Activated CD4-positive, alpha-beta T cell treated with anti-CD3 and anti-CD28 coated beads, Interleukin-2, amount 10 ng/mL, durations not matched to agents 7 days and 5 days (primary cell): ENCODE results near the gene PARD3. TPM values are rescaled to one million over a fixed set of nuclear protein-coding genes. Genes with fewer than 3 reads are reported as not detected.

Experiments
- CTCF ChIA-PET: fragments of 350-600 bp; sonication (Branson Sonifier 250); formaldehyde crosslinking; loops from one replicate; lab custom pipeline; 2021; ENCODE audit warnings: antibody characterized with exemption; lab: Charles Lee
- POLR2A ChIA-PET: fragments of 350-600 bp; sonication (Branson Sonifier 250); formaldehyde crosslinking; loops from one replicate; lab custom pipeline; 2021; ENCODE audit warnings: antibody characterized with exemption; lab: Charles Lee
- DNase-seq: peaks from one replicate; pipeline ENCODE4 v3.0.0-alpha.2; 2020
- H3K27ac Mint-ChIP-seq: one replicate; pipeline ENCODE4 v1.8.0; 2021; ENCODE audit warnings: mild to moderate bottlenecking, moderate library complexity, mixed read lengths
- H3K27me3 Mint-ChIP-seq: one replicate; pipeline ENCODE4 v1.8.0; 2021; ENCODE audit warnings: mixed read lengths
- H3K36me3 Mint-ChIP-seq: one replicate; pipeline ENCODE4 v1.8.0; 2021; ENCODE audit warnings: low read depth, mixed read lengths
- H3K4me1 Mint-ChIP-seq: one replicate; pipeline ENCODE4 v1.8.0; 2021; ENCODE audit warnings: mixed read lengths
- H3K4me3 Mint-ChIP-seq: one replicate; pipeline ENCODE4 v1.8.0; 2021; ENCODE audit warnings: mild to moderate bottlenecking, moderate library complexity, mixed read lengths
- H3K9me3 Mint-ChIP-seq: one replicate; pipeline ENCODE4 v1.8.0; 2021; ENCODE audit warnings: mixed read lengths
- total RNA-seq, 2 experiments: library from RNA; stranded (reverse); gene quantifications; one replicate each; pipeline ENCODE4 v1.2.3, GENCODE V29; 2021

PARD3 gene
- total RNA-seq, 2 experiments from 2014 or later = 1.0 to 1.2 TPM

DNA sequence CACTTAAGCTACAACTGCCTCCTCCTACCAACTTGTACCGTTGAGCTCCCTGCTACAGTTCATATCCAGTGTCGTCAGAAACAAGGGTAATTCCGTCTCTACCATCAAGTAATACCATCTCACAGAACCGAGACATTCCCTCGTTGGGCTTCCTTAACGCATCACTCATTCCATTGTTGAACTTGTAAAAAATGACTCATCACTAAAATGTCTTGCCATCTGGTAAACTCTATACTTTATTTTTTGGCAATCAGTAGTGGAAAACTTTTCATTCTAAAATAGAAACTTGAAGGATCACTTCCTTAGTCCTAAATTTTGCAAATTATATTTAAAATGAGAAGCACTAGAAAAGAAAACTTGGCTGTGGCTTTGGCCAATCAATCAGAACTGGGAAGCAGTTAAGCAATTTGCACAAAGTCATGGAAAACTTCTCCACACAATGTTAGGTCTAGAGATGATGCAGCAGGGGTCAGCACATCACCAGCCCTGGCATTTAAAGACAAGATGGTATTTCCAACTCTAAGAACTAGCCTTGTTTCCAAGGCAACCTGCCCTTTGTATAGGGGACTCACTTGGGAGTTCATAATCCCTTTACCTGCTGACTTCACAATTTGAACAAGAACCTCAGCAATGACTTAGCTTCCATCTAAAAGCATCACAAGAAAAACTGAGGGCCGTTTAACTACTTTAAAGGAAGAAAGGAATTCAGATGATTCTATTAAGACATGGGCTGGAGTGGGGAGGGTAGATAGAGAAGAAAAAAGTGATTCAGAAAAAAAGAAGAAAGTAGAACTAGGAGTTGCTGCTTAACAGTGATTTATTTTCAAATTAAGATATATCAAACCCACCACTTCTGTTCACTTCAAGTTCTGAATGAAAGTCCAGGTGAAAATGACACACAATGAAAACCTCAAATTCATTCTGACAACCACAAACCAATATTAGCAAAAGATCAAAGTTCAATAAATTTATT is 288.1 kb downstream of the PARD3 start:
- Mint-ChIP-seq H3K27ac (no peak overlapping the region), H3K9me3 (no peaks in the 10 kb centered on the region), H3K27me3 (peaks cover 9% of the 10 kb centered on the region), H3K36me3 (no peaks in the 10 kb centered on the region), H3K4me3 (no peak overlapping the region), H3K4me1 (peaks cover 2% of the 10 kb centered on the region)
- no peak for DNase-seq
- ChIA-PET POLR2A (no interaction called here), CTCF (no interaction called here)

DNA sequence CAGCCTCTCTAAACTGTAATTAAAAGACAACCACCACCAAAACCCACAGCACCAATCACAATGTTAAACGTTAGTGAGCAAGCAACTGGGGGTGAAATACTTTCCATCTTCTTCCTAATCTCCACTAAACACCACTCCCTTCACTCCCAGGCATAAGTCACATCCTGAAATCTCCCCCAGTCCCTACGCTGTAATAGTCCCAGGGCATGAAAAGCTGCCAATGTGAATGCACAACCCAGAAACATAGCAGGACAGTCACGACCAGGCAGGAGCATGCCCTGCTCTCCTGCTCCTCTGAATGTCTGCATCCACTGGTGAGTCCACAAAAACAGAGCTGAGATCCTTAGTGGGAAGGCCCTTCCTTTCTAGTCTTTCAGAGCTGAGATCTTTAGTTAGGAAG is 288.9 kb downstream of the PARD3 start:
- H3K4me3 Mint-ChIP-seq = no peak overlapping the region
- no peak for DNase-seq
- no peaks in the 10 kb centered on the region for H3K36me3 Mint-ChIP-seq
- no peaks in the 10 kb centered on the region for H3K9me3 Mint-ChIP-seq
- no peak overlapping the region for H3K27ac Mint-ChIP-seq
- POLR2A ChIA-PET = no interaction called here
- CTCF ChIA-PET = no interaction called here
- H3K27me3 Mint-ChIP-seq = peaks cover 9% of the 10 kb centered on the region
- H3K4me1 Mint-ChIP-seq = peaks cover 2% of the 10 kb centered on the region

DNA sequence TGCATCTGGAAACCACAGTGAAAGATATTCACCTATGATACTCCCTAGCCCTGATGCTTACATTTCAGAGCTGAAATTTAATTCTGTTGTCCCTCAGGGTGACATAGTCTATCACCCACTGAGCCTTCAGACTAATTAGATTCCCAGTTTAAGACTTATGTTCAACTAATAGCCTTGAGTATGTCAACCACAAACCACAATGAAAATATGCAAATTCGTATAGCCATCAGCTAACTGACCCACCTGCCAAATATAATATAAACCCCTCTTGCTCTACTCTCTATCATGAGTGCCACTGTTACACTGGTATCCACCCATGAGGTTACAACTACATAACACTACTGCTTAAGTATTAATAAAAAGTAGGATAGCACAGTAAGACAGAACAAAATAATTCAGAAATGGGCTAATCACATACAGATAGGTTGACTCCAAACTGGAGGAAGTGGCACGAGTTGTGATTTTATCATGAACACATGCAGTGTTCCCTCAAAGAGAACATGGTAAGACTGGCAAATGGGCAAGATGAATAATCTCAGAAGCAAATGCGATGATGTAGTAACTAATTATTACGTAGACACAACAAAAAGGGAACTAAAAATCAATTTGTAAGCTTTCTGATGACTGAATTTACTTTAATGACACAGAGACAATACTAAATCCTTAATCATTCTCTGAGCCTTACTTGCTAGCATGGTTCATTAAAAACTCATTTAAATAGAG is 290.6 kb downstream of the PARD3 start:
- DNase-seq = no peak
- Mint-ChIP-seq H3K4me1 (peaks cover 2% of the 10 kb centered on the region), H3K9me3 (no peaks in the 10 kb centered on the region), H3K4me3 (no peak overlapping the region), H3K27ac (no peak overlapping the region), H3K27me3 (peaks cover 9% of the 10 kb centered on the region), H3K36me3 (no peaks in the 10 kb centered on the region)
- POLR2A ChIA-PET = no interaction called here
- CTCF ChIA-PET = interaction anchor here (0.5 kb wide), 1 partner anchor 75 kb away, joined by 3 read pairs; no protein-coding TSS in a partner anchor

DNA sequence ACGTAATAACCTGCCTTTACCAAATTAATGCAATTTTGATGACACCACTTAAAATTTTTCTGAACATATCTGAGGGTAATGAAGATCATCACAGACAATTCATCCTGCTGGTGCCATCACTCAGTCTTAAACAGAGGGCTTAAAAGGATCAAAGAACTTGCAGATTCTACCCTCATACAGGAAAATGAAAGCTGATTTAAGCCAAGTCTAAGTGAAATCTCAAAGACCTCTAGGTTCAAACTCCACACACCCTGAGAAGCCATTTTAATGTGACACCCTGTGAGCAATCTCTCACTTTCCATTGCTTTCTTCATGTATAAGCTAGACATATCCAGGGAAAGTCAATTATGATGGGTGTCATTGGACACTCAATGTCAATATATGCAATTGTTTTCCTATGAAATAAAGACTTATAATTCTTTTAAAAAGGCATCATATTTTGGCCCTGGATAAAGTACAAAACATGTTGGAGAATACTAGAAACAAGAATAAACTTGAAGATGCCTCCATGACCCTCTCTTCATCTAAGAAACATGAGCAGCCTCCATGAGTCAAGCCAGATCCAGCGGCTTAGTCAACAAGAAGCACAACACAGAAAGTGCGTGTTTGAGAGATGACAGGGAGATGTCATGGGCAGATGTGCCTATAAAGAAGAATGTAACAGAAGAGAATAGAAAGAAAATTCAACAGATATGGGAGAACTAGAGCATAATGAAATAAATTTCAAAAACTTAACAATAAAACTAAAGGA is 291.9 kb downstream of the PARD3 start:
- no peaks in the 10 kb centered on the region for H3K9me3 Mint-ChIP-seq
- H3K36me3 Mint-ChIP-seq = no peaks in the 10 kb centered on the region
- ChIA-PET POLR2A (no interaction called here), CTCF (no interaction called here)
- peaks cover 10% of the 10 kb centered on the region for H3K27me3 Mint-ChIP-seq
- H3K4me1 Mint-ChIP-seq = peaks cover 2% of the 10 kb centered on the region
- no peak for DNase-seq
- H3K27ac Mint-ChIP-seq = no peak overlapping the region
- no peak overlapping the region for H3K4me3 Mint-ChIP-seq

DNA sequence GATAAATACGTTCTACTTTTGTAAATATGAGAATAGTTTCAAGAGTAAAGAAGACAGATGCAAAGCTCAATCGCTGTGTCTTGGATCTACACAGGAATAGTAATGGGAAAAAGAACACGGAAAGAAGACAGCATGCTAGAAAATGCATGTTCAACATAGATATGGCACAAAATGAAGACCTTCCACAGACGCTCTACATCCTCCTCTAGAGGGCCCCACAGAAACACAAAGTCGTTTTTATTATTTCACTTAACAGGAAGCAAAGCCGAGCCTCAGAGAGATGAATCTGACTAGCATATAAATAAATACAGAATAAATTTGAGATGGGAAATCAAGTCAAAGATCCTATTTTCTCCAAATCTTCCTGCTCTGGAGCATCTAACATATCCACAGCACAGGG is 292.6 kb downstream of the PARD3 start:
- Mint-ChIP-seq H3K27me3 (peaks cover 10% of the 10 kb centered on the region), H3K36me3 (no peaks in the 10 kb centered on the region), H3K27ac (no peak overlapping the region), H3K9me3 (no peaks in the 10 kb centered on the region), H3K4me3 (no peak overlapping the region), H3K4me1 (peaks cover 2% of the 10 kb centered on the region)
- ChIA-PET CTCF (no interaction called here), POLR2A (no interaction called here)
- DNase-seq = peak; percentile 15

DNA sequence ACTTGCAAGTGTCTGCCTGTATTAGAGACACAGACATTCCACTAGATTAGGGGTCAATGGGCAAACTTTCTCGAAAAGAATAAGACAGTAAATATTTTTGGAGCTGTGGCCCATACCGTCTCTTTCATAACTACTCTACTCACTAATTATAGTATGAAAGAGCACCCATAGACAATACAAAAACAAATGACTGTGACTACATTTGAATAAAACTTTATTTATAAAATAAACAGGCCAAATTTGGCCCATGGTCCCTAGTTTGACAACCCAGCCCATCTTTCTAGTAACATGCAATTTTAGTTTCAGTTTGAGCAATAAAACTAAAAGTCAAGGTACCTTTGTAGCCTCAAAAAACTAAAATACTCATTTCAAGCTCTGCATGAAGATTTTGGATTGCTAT is 294.6 kb downstream of the PARD3 start:
- H3K4me3 Mint-ChIP-seq = no peak overlapping the region
- no peaks in the 10 kb centered on the region for H3K36me3 Mint-ChIP-seq
- ChIA-PET POLR2A (no interaction called here), CTCF (interaction anchor here (0.6 kb wide), 1 partner anchor 1089 kb away, joined by 4 read pairs; no protein-coding TSS in a partner anchor)
- no peak overlapping the region for H3K27ac Mint-ChIP-seq
- peaks cover 2% of the 10 kb centered on the region for H3K4me1 Mint-ChIP-seq
- H3K27me3 Mint-ChIP-seq = peaks cover 7% of the 10 kb centered on the region
- DNase-seq = no peak
- H3K9me3 Mint-ChIP-seq = no peaks in the 10 kb centered on the region

DNA sequence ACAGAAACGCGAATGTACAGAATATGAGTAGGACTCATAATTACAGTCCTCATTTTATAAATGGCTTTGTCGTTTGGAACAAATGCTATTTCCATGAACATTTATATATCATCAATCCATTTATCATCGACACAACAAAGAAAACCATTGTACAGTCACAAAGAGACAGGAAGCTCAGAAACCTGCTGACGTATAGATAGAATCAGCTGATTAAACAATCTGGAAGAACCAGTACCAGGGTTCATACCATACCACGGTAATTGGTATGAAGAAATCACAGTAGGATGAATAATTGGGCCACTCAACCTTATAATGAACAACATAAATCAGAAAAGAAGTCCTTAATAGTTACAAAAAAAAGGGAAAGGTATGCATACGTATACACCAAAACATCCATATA is 295.0 kb downstream of the PARD3 start:
- Mint-ChIP-seq H3K36me3 (no peaks in the 10 kb centered on the region), H3K27ac (no peak overlapping the region), H3K4me1 (peaks cover 2% of the 10 kb centered on the region), H3K4me3 (no peak overlapping the region), H3K9me3 (no peaks in the 10 kb centered on the region), H3K27me3 (peaks cover 7% of the 10 kb centered on the region)
- ChIA-PET CTCF (interaction anchor here (0.6 kb wide), 1 partner anchor 1090 kb away, joined by 4 read pairs; no protein-coding TSS in a partner anchor), POLR2A (no interaction called here)
- DNase-seq = no peak

DNA sequence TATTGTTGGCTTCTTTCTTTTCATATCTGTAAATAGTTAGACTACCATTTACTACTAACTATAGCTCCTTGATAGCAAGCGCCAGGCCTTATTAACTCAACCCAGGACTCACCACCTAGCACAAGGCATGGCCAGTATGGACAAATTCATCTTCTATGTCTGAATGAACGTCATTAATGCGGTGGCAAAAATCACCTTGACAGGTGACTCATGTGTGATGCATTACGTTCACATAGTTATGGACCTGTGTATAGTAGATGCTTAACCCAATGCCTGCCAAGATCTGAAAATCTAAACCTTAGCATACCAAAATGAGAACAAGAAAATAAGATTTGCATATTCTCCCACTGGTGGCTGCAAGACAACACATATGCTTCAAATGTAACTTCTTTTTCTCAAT is 300.8 kb downstream of the PARD3 start:
- ChIA-PET POLR2A (no interaction called here), CTCF (no interaction called here)
- Mint-ChIP-seq H3K27me3 (peaks cover 2% of the 10 kb centered on the region), H3K4me3 (no peak overlapping the region), H3K9me3 (no peaks in the 10 kb centered on the region), H3K4me1 (no peaks in the 10 kb centered on the region), H3K27ac (no peak overlapping the region), H3K36me3 (no peaks in the 10 kb centered on the region)
- no peak for DNase-seq

DNA sequence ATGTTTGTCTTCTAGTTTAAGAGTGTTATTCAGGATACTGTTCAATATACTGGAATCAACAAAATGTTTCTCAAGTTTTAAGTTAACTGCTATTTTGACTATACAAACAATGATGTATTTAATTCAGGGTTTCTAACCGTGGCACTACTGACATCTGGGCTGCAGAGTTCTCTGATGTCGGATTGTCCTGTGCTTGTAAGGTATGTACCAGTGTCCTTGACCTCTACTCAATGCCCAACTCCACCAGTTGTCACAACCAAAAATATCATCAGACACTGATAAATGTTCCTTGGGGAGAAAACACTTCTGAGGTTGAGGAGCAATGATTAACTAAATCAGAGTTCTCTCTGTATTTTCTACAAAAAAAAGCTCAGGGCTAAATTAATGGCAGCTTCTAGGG is 301.5 kb downstream of the PARD3 start:
- DNase-seq = no peak
- Mint-ChIP-seq H3K4me3 (no peak overlapping the region), H3K27ac (no peak overlapping the region), H3K4me1 (no peaks in the 10 kb centered on the region), H3K9me3 (no peaks in the 10 kb centered on the region), H3K36me3 (no peaks in the 10 kb centered on the region), H3K27me3 (no peaks in the 10 kb centered on the region)
- CTCF ChIA-PET = no interaction called here
- POLR2A ChIA-PET = no interaction called here

DNA sequence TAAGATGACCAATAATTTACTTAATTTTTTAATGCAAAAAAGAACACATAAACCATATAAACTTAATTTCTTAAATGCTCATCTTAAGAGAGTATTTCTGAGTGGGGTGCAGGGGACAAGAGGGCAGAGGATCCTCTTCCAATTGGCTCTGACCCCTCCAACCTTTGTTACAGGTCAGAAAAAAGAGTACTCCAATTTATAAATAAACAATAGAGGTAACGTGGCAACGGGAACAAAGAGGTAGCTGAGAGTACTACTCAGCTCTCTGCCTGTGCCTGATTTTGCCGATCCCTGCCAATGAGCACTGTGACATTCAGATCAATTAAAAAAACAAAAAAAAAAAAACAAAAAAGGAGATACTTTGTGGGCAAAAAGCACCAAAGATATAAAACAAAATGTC is 307.9 kb downstream of the PARD3 start:
- POLR2A ChIA-PET = no interaction called here
- CTCF ChIA-PET = no interaction called here
- no peaks in the 10 kb centered on the region for H3K27me3 Mint-ChIP-seq
- no peaks in the 10 kb centered on the region for H3K4me1 Mint-ChIP-seq
- DNase-seq = no peak
- no peak overlapping the region for H3K4me3 Mint-ChIP-seq
- H3K36me3 Mint-ChIP-seq = no peaks in the 10 kb centered on the region
- H3K27ac Mint-ChIP-seq = no peak overlapping the region
- H3K9me3 Mint-ChIP-seq = no peaks in the 10 kb centered on the region

DNA sequence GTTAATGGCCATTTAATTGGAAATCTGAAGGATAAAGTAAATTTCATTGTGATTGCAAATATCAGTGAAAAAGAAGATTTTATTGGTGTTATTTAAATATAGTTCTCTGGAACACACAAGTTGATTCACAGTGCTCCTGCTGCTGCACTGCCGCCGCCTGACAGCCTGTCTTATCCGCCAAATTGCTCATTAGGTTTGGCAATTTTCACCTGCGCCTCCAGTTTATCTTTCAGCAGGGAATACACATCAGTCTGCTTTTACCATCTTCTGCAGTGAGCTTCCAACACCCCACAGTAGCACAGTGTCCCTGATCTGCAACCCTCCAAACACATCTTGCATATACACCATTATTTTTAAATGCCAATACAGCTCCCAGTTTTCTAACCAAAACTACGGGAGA is 308.3 kb downstream of the PARD3 start:
- Mint-ChIP-seq H3K4me1 (no peaks in the 10 kb centered on the region), H3K27ac (no peak overlapping the region), H3K27me3 (no peaks in the 10 kb centered on the region), H3K36me3 (no peaks in the 10 kb centered on the region), H3K9me3 (no peaks in the 10 kb centered on the region), H3K4me3 (no peak overlapping the region)
- DNase-seq = no peak
- POLR2A ChIA-PET = no interaction called here
- CTCF ChIA-PET = interaction anchor here (1.0 kb wide), 1 partner anchor 66 kb away, joined by 4 read pairs; no protein-coding TSS in a partner anchor

DNA sequence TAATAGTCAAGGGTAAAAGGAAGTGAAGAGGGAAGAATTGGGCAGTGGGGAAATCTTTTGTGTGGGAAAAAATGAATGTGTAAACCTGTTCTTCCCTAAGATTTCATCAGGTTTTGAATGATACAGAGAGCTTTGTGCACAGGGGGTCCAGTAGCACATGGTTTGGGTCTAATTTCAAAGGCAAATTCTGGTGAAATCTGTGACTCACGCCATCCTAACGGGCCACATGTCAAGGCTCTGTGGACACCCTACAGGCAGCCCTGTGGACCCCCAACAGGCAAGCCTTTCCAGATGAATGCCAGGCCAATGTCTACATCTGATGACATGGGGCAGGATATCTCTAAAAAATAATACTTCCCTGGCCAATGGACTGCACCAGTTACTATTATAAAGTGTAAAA is 309.8 kb downstream of the PARD3 start:
- CTCF ChIA-PET = no interaction called here
- no peaks in the 10 kb centered on the region for H3K36me3 Mint-ChIP-seq
- H3K27ac Mint-ChIP-seq = no peak overlapping the region
- no peaks in the 10 kb centered on the region for H3K27me3 Mint-ChIP-seq
- H3K4me3 Mint-ChIP-seq = no peak overlapping the region
- no peak for DNase-seq
- no peaks in the 10 kb centered on the region for H3K9me3 Mint-ChIP-seq
- POLR2A ChIA-PET = no interaction called here
- H3K4me1 Mint-ChIP-seq = no peaks in the 10 kb centered on the region
